ENCODE measurements around the gene OXNAD1.

GRCh38 chr3:16298891-16299290 is 33.9 kb downstream of the OXNAD1 start:
- TF ChIP-seq EZH2 (IDR thresholded peaks at IDR 0.05; ENCODE audit: insufficient read depth, poor library complexity, severe bottlenecking), result no peak
- no peak for TF ChIP-seq EZH2phosphoT487 (IDR thresholded peaks at IDR 0.05; ENCODE audit: insufficient read depth, low read depth)

Data from GM23248 (cell line).